ENCODE data around the gene POLR1B. TPM values are rescaled to one million over a fixed set of nuclear protein-coding genes. Genes with fewer than 3 reads are reported as not detected.

Gene POLR1B
- total and polyA plus RNA-seq, 2 experiments from 2014 or later: 9.8 to 16.5 TPM

- H3K27me3 ChIP-seq (replicated peaks; ENCODE audit: insufficient read depth): no peaks in the 10 kb centered on the region
- no peaks in the 10 kb centered on the region for H3K36me3 ChIP-seq (ENCODE audit: low read depth)
- TF ChIP-seq EZH2 (IDR thresholded peaks at IDR 0.05; ENCODE audit: insufficient read depth, poor library complexity, severe bottlenecking): no peak
- TF ChIP-seq EZH2phosphoT487 (IDR thresholded peaks at IDR 0.05; ENCODE audit: insufficient read depth, low read depth): no peak
- H3K4me1 ChIP-seq (ENCODE audit: insufficient read depth): peaks cover 26% of the 10 kb centered on the region
- H3K27ac ChIP-seq: no peak overlapping the region
- no peak for DNase-seq
- H3K79me2 ChIP-seq (ENCODE audit: insufficient read depth): peaks cover 23% of the 10 kb centered on the region
- in situ Hi-C loops (cut with MboI): no loop called here
- H3F3A ChIP-seq (ENCODE audit: insufficient read depth): peaks cover 21% of the 10 kb centered on the region
- H3K4me2 ChIP-seq (ENCODE audit: unreplicated experiment): no peak overlapping the region
- WGBS, 2 experiments (ENCODE audit: low coverage in 1 of 2, low lambda C conversion rate in 2 of 2, missing lambda C conversion rate in 2 of 2): 97 to 100% methylated on average over 10 to 17 of the region's 18 CpGs
- no peak overlapping the region for H2AFZ ChIP-seq
- H4K20me1 ChIP-seq (ENCODE audit: insufficient read depth): no peaks in the 10 kb centered on the region
- H3K9me2 ChIP-seq (ENCODE audit: insufficient read depth): no peaks in the 10 kb centered on the region
- no peak overlapping the region for H3K4me3 ChIP-seq
- no peak overlapping the region for H3K9ac ChIP-seq
- H3K9me3 ChIP-seq (ENCODE audit: low read depth): no peaks in the 10 kb centered on the region
Observed at GRCh38 chr2:112585873-112586464, 43.7 kb downstream of the POLR1B start.

- no peaks in the 10 kb centered on the region for H4K20me1 ChIP-seq (ENCODE audit: insufficient read depth)
- in situ Hi-C loops (cut with MboI): no loop called here
Observed at GRCh38 chr2:112588611-112589045, 46.4 kb downstream of the POLR1B start.

GRCh38 chr2:112591413-112591812 is 49.1 kb downstream of the POLR1B start:
- H3F3A ChIP-seq (ENCODE audit: insufficient read depth): no peaks in the 10 kb centered on the region
- no peak overlapping the region for H3K9ac ChIP-seq
- in situ Hi-C loops (cut with MboI): no loop called here
- no peak overlapping the region for H3K4me3 ChIP-seq
- H3K27me3 ChIP-seq (replicated peaks; ENCODE audit: insufficient read depth): no peaks in the 10 kb centered on the region
- H3K9me2 ChIP-seq (ENCODE audit: insufficient read depth): no peaks in the 10 kb centered on the region
- H3K4me2 ChIP-seq (ENCODE audit: unreplicated experiment): no peak overlapping the region
- no peaks in the 10 kb centered on the region for H3K4me1 ChIP-seq (ENCODE audit: insufficient read depth)
- H3K36me3 ChIP-seq (ENCODE audit: low read depth): no peaks in the 10 kb centered on the region
- no peaks in the 10 kb centered on the region for H4K20me1 ChIP-seq (ENCODE audit: insufficient read depth)
- no peak overlapping the region for H3K27ac ChIP-seq
- DNase-seq: no peak
- H3K9me3 ChIP-seq (ENCODE audit: low read depth): no peaks in the 10 kb centered on the region
- WGBS, 2 experiments (ENCODE audit: low coverage in 1 of 2, low lambda C conversion rate in 2 of 2, missing lambda C conversion rate in 2 of 2): 99% methylated on average over 5 of the region's 5 CpGs
- TF ChIP-seq EZH2 (IDR thresholded peaks at IDR 0.05; ENCODE audit: insufficient read depth, poor library complexity, severe bottlenecking): no peak
- no peak overlapping the region for H2AFZ ChIP-seq
- H3K79me2 ChIP-seq (ENCODE audit: insufficient read depth): peaks cover 6% of the 10 kb centered on the region

More at GRCh38 chr2:112588611-112589045, 46.4 kb downstream of the POLR1B start:
- no peak overlapping the region for H3K4me2 ChIP-seq (ENCODE audit: unreplicated experiment)
- H3K9me2 ChIP-seq (ENCODE audit: insufficient read depth): no peaks in the 10 kb centered on the region
- no peak overlapping the region for H3K27ac ChIP-seq
- no peak for TF ChIP-seq EZH2 (IDR thresholded peaks at IDR 0.05; ENCODE audit: insufficient read depth, poor library complexity, severe bottlenecking)
- no peaks in the 10 kb centered on the region for H3K9me3 ChIP-seq (ENCODE audit: low read depth)
- H3K79me2 ChIP-seq (ENCODE audit: insufficient read depth): peaks cover 15% of the 10 kb centered on the region
- 79 to 83% methylated on average over 5 to 6 of the region's 6 CpGs for WGBS, 2 experiments (ENCODE audit: low coverage in 1 of 2, low lambda C conversion rate in 2 of 2, missing lambda C conversion rate in 2 of 2)
- H3K36me3 ChIP-seq (ENCODE audit: low read depth): no peaks in the 10 kb centered on the region
- no peak for DNase-seq
- no peak overlapping the region for H3K9ac ChIP-seq
- no peaks in the 10 kb centered on the region for H3K27me3 ChIP-seq (replicated peaks; ENCODE audit: insufficient read depth)
- H3K4me3 ChIP-seq: no peak overlapping the region
- peaks cover 4% of the 10 kb centered on the region for H3F3A ChIP-seq (ENCODE audit: insufficient read depth)
- H2AFZ ChIP-seq: no peak overlapping the region
- peaks cover 10% of the 10 kb centered on the region for H3K4me1 ChIP-seq (ENCODE audit: insufficient read depth)

GRCh38 chr2:112593736-112594135 is 51.5 kb downstream of the POLR1B start:
- Histone ChIP-seq H3K79me2 (ENCODE audit: insufficient read depth) (no peaks in the 10 kb centered on the region), H3K9me2 (ENCODE audit: insufficient read depth) (no peaks in the 10 kb centered on the region), H3K27ac (no peak overlapping the region), H3K36me3 (ENCODE audit: low read depth) (no peaks in the 10 kb centered on the region), H3K4me3 (no peak overlapping the region), H3K9ac (no peak overlapping the region), H3K4me1 (ENCODE audit: insufficient read depth) (no peaks in the 10 kb centered on the region), H2AFZ (no peak overlapping the region), H3K27me3 (replicated peaks; ENCODE audit: insufficient read depth) (no peaks in the 10 kb centered on the region), H3F3A (ENCODE audit: insufficient read depth) (no peaks in the 10 kb centered on the region), H3K9me3 (ENCODE audit: low read depth) (no peaks in the 10 kb centered on the region), H3K4me2 (ENCODE audit: unreplicated experiment) (no peak overlapping the region), H4K20me1 (ENCODE audit: insufficient read depth) (no peaks in the 10 kb centered on the region)
- in situ Hi-C loops (cut with MboI): no loop called here
- no peak for TF ChIP-seq EZH2 (IDR thresholded peaks at IDR 0.05; ENCODE audit: insufficient read depth, poor library complexity, severe bottlenecking)
- no peak for TF ChIP-seq EZH2phosphoT487 (IDR thresholded peaks at IDR 0.05; ENCODE audit: insufficient read depth, low read depth)
- 51 to 70% methylated on average over 4 of the region's 4 CpGs for WGBS, 2 experiments (ENCODE audit: low coverage in 1 of 2, low lambda C conversion rate in 2 of 2, missing lambda C conversion rate in 2 of 2)
- no peak for DNase-seq

All from GM23248 (cell line).